HG02884 (cell line): ENCODE data around the gene MEGF8.
A peak's percentile ranks its signal among the peaks of the same experiment; 100 is the strongest.

Source experiments
- ATAC-seq: cut with Tn5 transposase; IDR thresholded peaks from one replicate; pipeline ENCODE4 v1.9.1; 2021; ENCODE audit warnings: mild to moderate bottlenecking, moderate library complexity; ENCODE audit not compliant: unreplicated experiment

MEGF8 gene

GRCh38 chr19:42410371-42410770 is 84.9 kb downstream of the MEGF8 start:
- no peak for ATAC-seq

DNA sequence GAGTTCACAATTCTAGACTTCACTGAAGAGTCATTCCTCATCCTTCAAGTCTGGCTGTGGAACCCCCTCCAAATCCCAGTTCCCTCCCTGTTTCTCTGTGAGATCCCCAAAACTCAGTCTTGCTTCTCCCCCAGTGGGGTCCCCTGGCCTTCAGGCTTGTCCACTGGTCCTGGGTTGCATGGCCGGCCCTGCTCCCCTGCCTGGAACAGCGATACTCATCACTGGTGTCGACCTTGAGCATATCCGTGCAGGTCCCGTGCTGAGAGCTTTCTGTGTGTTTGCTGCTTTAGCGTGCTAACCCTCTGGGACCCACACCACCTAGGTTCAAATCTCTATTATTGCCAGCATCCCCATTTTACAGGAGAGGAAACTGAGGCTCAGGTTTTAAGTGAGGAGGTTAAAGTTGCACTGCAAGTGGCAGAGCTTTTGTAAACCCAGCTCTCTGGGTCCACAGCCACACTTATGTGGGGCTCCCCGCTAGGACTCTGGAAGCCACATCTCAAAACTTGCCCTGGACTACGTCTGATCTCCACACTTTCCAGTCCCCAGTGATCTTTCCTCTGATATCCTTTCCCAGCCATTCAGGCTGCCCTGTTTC is 86.2 kb downstream of the MEGF8 start:
- ATAC-seq = no peak

GRCh38 chr19:42412227-42412626 is 86.8 kb downstream of the MEGF8 start:
- ATAC-seq = no peak

- no peak for ATAC-seq
These were observed 87.2 kb downstream of the MEGF8 start for GRCh38 chr19:42412661-42413076.

DNA sequence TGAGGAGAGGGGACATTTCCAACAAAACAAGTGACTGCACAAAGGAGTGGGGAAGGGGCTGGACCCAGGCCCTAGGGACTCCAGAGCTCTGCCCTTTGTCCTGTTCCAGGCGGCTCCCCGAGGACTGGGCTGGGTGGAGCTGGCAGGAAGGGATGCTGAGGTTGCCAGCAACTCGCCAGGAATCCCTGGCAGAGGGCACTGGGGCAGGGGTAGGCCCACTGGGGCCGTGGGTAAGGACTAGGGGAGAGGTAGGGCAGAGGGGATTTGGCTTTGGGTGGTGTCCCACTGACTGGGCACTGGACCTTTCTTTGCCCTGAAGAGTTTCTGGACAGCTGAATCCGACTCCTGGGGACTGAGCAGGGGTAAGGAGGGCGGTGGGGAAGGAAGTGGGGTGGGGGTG is 93.9 kb downstream of the MEGF8 start:
- ATAC-seq = no peak

DNA sequence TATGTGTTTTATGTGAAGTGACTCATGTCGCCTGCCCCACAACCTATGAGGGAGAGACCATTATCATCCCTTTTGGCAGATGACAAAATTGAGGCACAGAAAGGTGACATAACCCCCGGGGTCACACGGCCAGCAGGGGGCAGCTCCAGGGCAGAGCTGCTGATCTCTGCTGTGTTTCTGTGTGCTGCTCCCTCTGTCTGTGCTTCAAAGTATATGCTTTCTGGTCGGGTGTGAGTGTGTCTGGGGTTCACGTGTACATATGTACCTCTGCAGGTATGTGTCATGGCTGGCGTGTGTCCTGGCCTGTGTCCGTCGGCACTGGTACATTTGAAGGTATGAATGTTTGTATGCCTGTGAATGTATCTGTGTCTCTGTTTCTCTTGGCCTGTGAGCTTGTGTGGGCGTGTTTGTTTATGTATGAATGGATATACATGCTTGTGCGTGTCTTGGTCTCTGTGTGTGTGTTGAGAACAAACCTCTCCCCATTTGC is 94.7 kb downstream of the MEGF8 start:
- ATAC-seq = no peak

DNA sequence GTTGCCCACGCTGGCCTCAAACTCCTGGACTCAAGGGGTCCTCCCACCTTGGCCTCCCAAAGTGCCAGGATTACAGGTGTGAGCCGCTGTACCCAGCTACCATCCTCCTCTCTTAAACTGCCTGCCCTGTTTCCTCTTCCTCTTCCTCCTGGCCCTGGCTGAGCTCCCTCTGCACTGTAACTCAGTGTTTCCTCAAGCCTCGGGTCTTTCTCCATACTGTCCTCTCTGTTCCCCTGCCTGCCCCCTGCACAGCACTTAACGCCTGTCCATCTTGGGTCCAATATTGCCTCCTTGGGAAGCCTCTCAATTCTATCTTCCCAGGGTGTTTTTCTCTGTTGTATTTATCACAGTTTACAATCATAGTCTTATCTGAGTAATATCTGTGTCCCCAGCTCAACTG is 95.7 kb downstream of the MEGF8 start:
- ATAC-seq = no peak

GRCh38 chr19:42421591-42422031 is 96.2 kb downstream of the MEGF8 start:
- ATAC-seq = no peak

GRCh38 chr19:42422092-42422900 is 96.9 kb downstream of the MEGF8 start:
- ATAC-seq = peak; percentile 14

DNA sequence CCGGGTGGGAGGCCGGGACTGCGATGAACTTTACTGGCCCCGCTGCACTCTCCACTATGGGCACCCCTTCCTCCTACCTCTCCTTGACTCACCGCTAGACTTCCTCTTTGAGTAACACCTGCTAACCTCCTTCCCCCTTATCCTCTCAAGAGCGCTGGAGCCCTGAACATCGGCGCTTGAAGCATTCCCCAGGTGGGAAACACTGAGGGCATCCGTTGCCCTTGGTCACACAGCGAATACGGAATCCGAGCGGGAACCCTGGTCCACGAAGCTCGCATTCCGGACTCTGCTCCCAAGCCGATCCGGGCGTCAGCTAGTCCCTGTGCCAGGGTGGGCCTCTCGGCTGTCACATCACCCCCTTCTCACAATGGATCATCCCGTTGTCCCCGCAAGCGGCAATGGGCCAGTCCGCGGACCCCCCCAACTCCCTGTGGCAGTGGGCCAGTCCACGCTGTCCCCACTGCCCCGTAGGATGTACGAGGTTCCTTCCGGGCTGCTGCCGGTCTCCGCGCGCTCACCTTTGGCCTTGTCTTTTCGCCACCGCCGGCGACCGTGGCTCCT is 97.5 kb downstream of the MEGF8 start:
- ATAC-seq = peak; percentile 24

DNA sequence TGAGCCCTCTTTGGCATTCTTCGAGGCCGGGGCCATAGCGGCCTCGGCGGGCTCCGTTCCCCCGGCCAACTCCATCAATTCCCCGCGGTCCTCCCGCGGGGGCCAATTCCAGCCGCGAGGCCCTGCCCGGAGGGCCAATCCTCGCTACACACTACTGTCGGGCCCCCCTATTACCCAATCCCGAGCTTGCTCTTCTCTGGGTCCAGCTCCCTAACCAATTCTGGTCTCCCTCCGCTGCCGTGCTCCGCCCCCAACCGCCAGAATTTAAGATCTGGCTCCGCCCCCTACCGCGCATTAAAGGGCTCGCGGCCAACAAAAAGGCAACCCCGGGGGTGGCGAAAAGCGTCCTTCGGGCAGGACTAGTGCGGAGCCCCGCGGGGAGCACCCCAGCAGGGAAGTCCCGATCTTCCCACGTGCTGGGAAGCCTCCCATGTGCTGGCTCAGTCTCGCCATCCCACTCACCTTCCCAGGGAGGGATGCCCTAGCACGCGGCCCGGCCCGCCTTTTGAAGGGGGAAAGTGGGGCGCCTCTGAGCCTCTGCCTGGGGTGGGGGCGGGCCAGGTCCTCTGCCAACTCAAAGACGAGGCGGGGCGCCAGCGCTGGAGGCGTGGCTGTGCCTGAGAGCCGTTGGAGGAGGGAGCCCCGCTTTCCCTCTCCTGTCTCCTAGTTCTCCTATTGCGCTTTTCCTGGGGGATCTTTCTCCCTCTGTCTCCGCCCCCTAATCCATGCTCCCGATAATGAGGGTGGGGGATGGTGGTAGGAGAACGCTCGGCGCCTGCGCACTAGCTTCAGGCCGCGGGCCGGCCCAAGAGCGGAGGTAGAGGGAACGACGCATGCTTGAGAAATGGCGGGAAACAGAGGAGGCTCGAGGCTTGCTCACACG is 98.3 kb downstream of the MEGF8 start:
- ATAC-seq = peak; percentile 73

- ATAC-seq = no peak
These were observed 98.9 kb downstream of the MEGF8 start for GRCh38 chr19:42424345-42424707.

DNA sequence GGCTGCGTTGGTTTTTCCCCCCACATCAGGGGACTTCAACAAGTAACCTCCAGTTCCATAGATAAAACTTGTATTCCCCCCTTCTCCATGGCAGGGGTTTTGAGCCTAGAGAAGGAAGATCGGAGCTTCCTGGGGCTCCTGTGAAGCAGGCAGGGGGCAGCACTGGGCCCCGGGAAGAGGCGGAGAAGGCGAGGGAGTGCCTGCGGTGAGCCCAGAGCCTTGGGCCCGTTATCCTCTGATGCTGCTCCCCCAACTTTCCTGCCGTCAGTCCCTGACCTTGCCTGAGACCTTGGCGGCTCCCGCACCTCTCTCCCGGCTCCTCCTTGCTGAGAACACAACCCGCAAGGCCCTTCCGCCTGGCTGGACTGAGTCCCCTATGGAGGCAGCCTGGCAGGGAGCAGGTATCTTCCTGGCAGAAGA is 99.3 kb downstream of the MEGF8 start:
- ATAC-seq = no peak

- no peak for ATAC-seq
These were observed 101.2 kb downstream of the MEGF8 start for GRCh38 chr19:42426643-42427042.

DNA sequence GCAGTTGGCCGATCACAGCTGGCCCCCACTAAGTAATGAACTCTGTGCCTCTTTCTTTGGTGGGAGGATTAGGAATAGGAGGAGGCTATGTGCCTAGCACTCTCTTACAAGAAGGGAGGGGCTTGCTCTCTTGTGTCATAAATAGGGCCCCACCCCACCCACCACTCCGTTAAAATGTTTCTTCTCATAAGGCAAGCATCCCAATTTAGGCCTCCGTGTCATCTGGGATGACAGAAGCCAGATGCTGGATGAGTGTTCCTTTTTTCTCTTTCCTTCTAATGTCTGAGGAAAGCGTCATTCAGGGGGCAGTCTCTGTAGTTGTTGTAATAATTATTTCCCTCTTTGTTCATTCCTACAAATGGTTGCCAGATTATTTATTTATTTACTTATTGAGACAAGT is 101.9 kb downstream of the MEGF8 start, which contains the start of gene LIPE:
LIPE (minus strand) TSS at position 76 of the 400 bp plus-strand sequence. CDS start 239 bp downstream, outside the sequence.
- no peak for ATAC-seq
